Measurements from ENCODE around the gene PTGR3. TPM values are rescaled to one million over a fixed set of nuclear protein-coding genes. Genes with fewer than 3 reads are reported as not detected.
A peak's percentile ranks its signal among the peaks of the same experiment; 100 is the strongest.

PTGR3 gene
- total and polyA plus RNA-seq, 2 of the 8 experiments (the other 6 are each of a cell fraction or from before 2014, with no cell fraction given) = 2.0 to 3.6 TPM

GRCh38 chr18:75212751-75213090, 3.8 kb upstream of the PTGR3 start:
- 62% methylated on average over 5 of the region's 5 CpGs; no CpG with 5 or more reads in 1 of the 2 experiments for WGBS, 2 experiments (ENCODE audit: extremely low coverage in 1 of 2, insufficient coverage in 1 of 2, insufficient read length in 1 of 2, insufficient replicate concordance in 2 of 2, low coverage in 1 of 2, low lambda C conversion rate in 2 of 2, missing lambda C conversion rate in 1 of 2)
- Histone ChIP-seq H4K20me1 (replicated peaks in 1 of 2; ENCODE audit: control insufficient read depth in 1 of 2, insufficient read depth in 2 of 2, low read length in 2 of 2) (peaks cover 5 to 6% of the 10 kb centered on the region in 2 experiments), H3K4me2 (ENCODE audit: insufficient read depth in 1 of 2, low read depth in 2 of 2, low read length in 2 of 2) (peak overlapping the region; percentile 71 to 94; a peak in 2 of 4 replicates), H3K9ac (replicated peaks in 1 of 4; ENCODE audit: extremely low read depth in 1 of 4, low read depth in 3 of 4, low read length in 3 of 4) (no peak overlapping the region), H3K18ac (ENCODE audit: extremely low read depth, low read length) (no peak overlapping the region), H3K4me3 (ENCODE audit: extremely low read depth in 1 of 4, insufficient read depth in 2 of 4, low read depth in 3 of 4, low read length in 4 of 4) (no peak overlapping the region), H3K4ac (replicated peaks; ENCODE audit: insufficient read length, low read depth, low read length) (no peak overlapping the region), H2BK120ac (replicated peaks; ENCODE audit: low read depth, low read length) (no peak overlapping the region), H3K27ac (ENCODE audit: low read depth, low read length) (no peak overlapping the region), H3K23ac (ENCODE audit: insufficient read length) (no peak overlapping the region), H4K5ac (ENCODE audit: insufficient read length, low read depth, low read length) (no peak overlapping the region), H2AK5ac (ENCODE audit: low read depth, low read length) (no peak overlapping the region), H2BK12ac (ENCODE audit: low read depth, low read length) (no peak overlapping the region), H4K91ac (replicated peaks; ENCODE audit: insufficient read length, low read length) (no peak overlapping the region), H3K4me1 (replicated peaks in 1 of 4; ENCODE audit: control insufficient read depth in 3 of 4, insufficient read depth in 4 of 4, low read length in 3 of 4) (peaks cover 5 to 10% (median 6%) of the 10 kb centered on the region in 4 experiments), H3K23me2 (ENCODE audit: low read depth, low read length) (peaks cover 22% of the 10 kb centered on the region), H3K27me3 (replicated peaks in 1 of 4; ENCODE audit: control insufficient read depth in 3 of 4, extremely low read depth in 1 of 4, insufficient read depth in 3 of 4, low read length in 3 of 4) (peaks cover 24 to 49% (median 42%) of the 10 kb centered on the region in 4 experiments), H2BK15ac (ENCODE audit: low read length) (no peak overlapping the region), H4K8ac (ENCODE audit: extremely low read depth, insufficient read depth, low read length) (no peak overlapping the region), H3K14ac (ENCODE audit: insufficient read length) (no peak overlapping the region), H2BK20ac (ENCODE audit: low read length) (no peak overlapping the region), H3K9me3 (ENCODE audit: insufficient read depth in 2 of 2, low read depth in 1 of 2, low read length in 1 of 2) (no peaks in the 10 kb centered on the region), H3K36me3 (ENCODE audit: control insufficient read depth in 2 of 4, insufficient read depth in 4 of 4, low read length in 3 of 4) (no peaks in the 10 kb centered on the region), H2BK5ac (ENCODE audit: low read depth, low read length) (no peak overlapping the region), H3K56ac (replicated peaks; ENCODE audit: insufficient read length, low read depth, low read length) (no peak overlapping the region), H3K79me1 (ENCODE audit: low read depth, low read length) (no peaks in the 10 kb centered on the region), H2AFZ (ENCODE audit: low read length) (no peak overlapping the region), H3K79me2 (ENCODE audit: control insufficient read depth in 1 of 2, insufficient read depth in 2 of 2, low read length in 2 of 2) (no peaks in the 10 kb centered on the region)
- FAIRE-seq (no peak), DNase-seq (ENCODE audit: low read depth in 1 of 2, low spot score in 2 of 2) (no peak)
- ChIA-PET CTCF (ENCODE audit: partially characterized antibody) (interaction anchor here (0.7 to 0.8 kb wide), 2 partner anchors 76 to 366 kb away, joined by 3 to 4 read pairs; no protein-coding TSS in a partner anchor), POLR2A (ENCODE audit: partially characterized antibody) (no interaction called here)
- no peak for TF ChIP-seq CHD1 (IDR thresholded peaks at IDR 0.05; ENCODE audit: low read depth, low read length)
- TF ChIP-seq KDM5A (IDR thresholded peaks at IDR 0.05; ENCODE audit: low read length) = no peak

Measured in H1 (cell line).